Activated T-helper 17 cell treated with anti-CD3 and anti-CD28 coated beads, Interleukin-2, amount 50 U/mL, for 72 hours (primary cell): Measurements from ENCODE around the gene AGBL1. TPM values are rescaled to one million over a fixed set of nuclear protein-coding genes. Genes with fewer than 3 reads are reported as not detected.

ENCODE experiments used
- ATAC-seq: fragments of 150-1000 bp; cut with Tn5 transposase; replicated peaks from 2 replicates; pipeline ENCODE4 v1.10.0; 2021; ENCODE audit warnings: mild to moderate bottlenecking, moderate library complexity
- H3K27ac Mint-ChIP-seq: one replicate; pipeline ENCODE4 v1.8.0; 2022; ENCODE audit warnings: mixed read lengths
- H3K27me3 Mint-ChIP-seq: one replicate; pipeline ENCODE4 v1.8.0; 2022; ENCODE audit warnings: mixed read lengths
- H3K36me3 Mint-ChIP-seq: one replicate; pipeline ENCODE4 v1.8.0; 2022; ENCODE audit warnings: low read depth, mild to moderate bottlenecking, mixed read lengths
- H3K4me1 Mint-ChIP-seq: one replicate; pipeline ENCODE4 v1.8.0; 2022; ENCODE audit warnings: mixed read lengths
- H3K4me3 Mint-ChIP-seq: one replicate; pipeline ENCODE4 v1.8.0; 2022; ENCODE audit warnings: mild to moderate bottlenecking, mixed read lengths
- H3K9me3 Mint-ChIP-seq: one replicate; pipeline ENCODE4 v1.8.0; 2022; ENCODE audit warnings: mixed read lengths
- total RNA-seq, 2 donors: library from RNA; stranded (reverse); gene quantifications; one replicate each; pipeline ENCODE4 v1.2.3, GENCODE V29; 2022

The AGBL1 gene
- total RNA-seq, 2 donors from 2014 or later, result 0.19 TPM; not detected in 1

- no peak overlapping the region for H3K4me3 Mint-ChIP-seq
- no peaks in the 10 kb centered on the region for H3K9me3 Mint-ChIP-seq
- ATAC-seq, result peak; percentile 85
- H3K27ac Mint-ChIP-seq, result no peak overlapping the region
- H3K4me1 Mint-ChIP-seq, result no peaks in the 10 kb centered on the region
- no peaks in the 10 kb centered on the region for H3K36me3 Mint-ChIP-seq
- H3K27me3 Mint-ChIP-seq, result no peaks in the 10 kb centered on the region
These were observed 610.9 kb downstream of the AGBL1 start for GRCh38 chr15:86690566-86690965.

GRCh38 chr15:86691091-86691663, 611.5 kb downstream of the AGBL1 start:
- H3K9me3 Mint-ChIP-seq, result peaks cover 2% of the 10 kb centered on the region
- no peaks in the 10 kb centered on the region for H3K4me1 Mint-ChIP-seq
- no peak overlapping the region for H3K27ac Mint-ChIP-seq
- no peaks in the 10 kb centered on the region for H3K36me3 Mint-ChIP-seq
- no peaks in the 10 kb centered on the region for H3K27me3 Mint-ChIP-seq
- no peak overlapping the region for H3K4me3 Mint-ChIP-seq
- ATAC-seq, result no peak

DNA sequence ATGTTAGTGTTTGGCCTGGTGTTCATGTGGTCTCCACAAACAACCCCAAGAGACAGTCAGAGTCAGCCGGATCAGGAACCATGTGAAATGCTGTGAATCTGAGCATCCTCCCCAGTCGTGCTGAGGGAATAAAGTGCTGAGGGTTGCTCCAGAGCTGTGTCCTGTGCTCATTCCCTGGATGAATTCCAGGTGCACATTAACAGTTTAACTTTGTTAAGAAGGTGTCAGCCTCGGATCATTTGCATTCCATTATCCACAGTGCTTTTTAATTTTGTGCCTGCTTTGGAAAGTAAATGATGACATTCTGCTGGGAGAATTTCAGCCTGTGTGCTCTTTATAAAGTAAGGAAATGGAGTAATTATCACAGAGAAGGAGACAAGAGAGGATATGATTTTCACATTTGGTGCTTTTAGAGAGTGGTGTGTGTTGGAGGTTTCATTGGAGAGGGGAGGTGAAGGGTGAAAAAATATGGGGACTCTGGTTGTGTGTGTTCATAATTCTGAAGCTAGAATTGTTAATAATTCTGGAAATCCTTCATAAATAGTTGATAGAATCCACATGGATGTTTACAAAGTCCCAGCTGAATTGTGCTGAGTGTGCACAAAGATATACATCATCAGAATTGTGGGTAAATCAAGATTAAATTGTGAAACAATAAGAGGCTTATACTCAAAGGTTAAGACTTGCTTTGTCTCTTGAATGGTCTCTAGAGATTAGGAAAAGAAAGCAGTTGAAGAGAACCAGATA, 621.4 kb downstream of the AGBL1 start:
- Mint-ChIP-seq H3K9me3 (peaks cover 9% of the 10 kb centered on the region), H3K36me3 (no peaks in the 10 kb centered on the region), H3K27me3 (peaks cover 19% of the 10 kb centered on the region), H3K4me1 (no peaks in the 10 kb centered on the region), H3K27ac (no peak overlapping the region), H3K4me3 (no peak overlapping the region)
- no peak for ATAC-seq

DNA sequence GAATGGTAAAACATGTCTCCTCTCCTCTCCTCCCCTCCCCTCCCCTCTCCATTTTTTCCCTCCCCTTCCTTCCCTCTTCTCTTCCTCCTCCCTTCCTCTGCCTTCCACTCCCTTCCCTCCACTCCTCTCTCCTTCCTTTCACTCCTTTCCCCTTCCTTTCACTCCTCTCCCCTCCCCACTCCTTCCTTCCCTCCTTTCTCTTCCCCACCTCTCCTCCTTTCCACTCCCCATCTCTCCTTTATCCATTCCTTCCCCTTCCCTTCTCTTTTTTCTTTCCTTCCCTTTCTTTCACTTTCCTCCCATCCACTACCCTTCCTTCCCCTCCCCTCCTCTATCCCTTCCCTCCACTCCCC, 621.9 kb downstream of the AGBL1 start:
- Mint-ChIP-seq H3K4me1 (no peaks in the 10 kb centered on the region), H3K27ac (no peak overlapping the region), H3K36me3 (no peaks in the 10 kb centered on the region), H3K4me3 (no peak overlapping the region), H3K9me3 (peaks cover 5% of the 10 kb centered on the region), H3K27me3 (peaks cover 19% of the 10 kb centered on the region)
- no peak for ATAC-seq

GRCh38 chr15:86706813-86707212, 627.1 kb downstream of the AGBL1 start:
- Mint-ChIP-seq H3K4me3 (no peak overlapping the region), H3K4me1 (no peaks in the 10 kb centered on the region), H3K9me3 (no peaks in the 10 kb centered on the region), H3K27me3 (peaks cover 17% of the 10 kb centered on the region), H3K27ac (no peak overlapping the region), H3K36me3 (no peaks in the 10 kb centered on the region)
- ATAC-seq, result no peak

GRCh38 chr15:86711476-86711875, 631.8 kb downstream of the AGBL1 start:
- H3K9me3 Mint-ChIP-seq, result no peaks in the 10 kb centered on the region
- H3K27me3 Mint-ChIP-seq, result peaks cover 4% of the 10 kb centered on the region
- H3K36me3 Mint-ChIP-seq, result no peaks in the 10 kb centered on the region
- no peaks in the 10 kb centered on the region for H3K4me1 Mint-ChIP-seq
- no peak overlapping the region for H3K27ac Mint-ChIP-seq
- no peak overlapping the region for H3K4me3 Mint-ChIP-seq
- ATAC-seq, result no peak

DNA sequence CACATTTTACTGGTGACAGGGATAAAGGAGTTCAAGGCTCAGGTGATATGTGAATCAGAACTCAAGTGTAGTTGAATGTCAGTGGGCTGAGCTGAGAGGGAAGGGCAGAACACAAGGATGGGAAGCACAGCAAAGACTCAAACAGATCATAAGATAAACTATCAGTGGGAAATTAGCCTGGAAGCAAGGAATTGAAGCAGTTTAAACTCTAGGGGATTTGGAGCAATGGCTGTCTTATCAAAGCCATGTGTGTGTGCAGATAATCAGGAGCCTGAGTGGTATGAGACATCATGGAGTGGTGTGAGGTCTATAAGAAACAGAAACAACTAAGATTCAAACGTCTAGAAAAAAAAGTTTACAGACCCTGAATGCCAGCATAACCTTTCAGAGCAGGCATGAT, 634.6 kb downstream of the AGBL1 start:
- Mint-ChIP-seq H3K27ac (no peak overlapping the region), H3K36me3 (no peaks in the 10 kb centered on the region), H3K9me3 (no peaks in the 10 kb centered on the region), H3K4me3 (no peak overlapping the region), H3K4me1 (no peaks in the 10 kb centered on the region), H3K27me3 (peaks cover 4% of the 10 kb centered on the region)
- no peak for ATAC-seq

GRCh38 chr15:86725628-86726027, 646.0 kb downstream of the AGBL1 start:
- no peak overlapping the region for H3K27ac Mint-ChIP-seq
- H3K36me3 Mint-ChIP-seq, result no peaks in the 10 kb centered on the region
- no peak for ATAC-seq
- no peaks in the 10 kb centered on the region for H3K27me3 Mint-ChIP-seq
- no peaks in the 10 kb centered on the region for H3K4me1 Mint-ChIP-seq
- no peak overlapping the region for H3K4me3 Mint-ChIP-seq
- no peaks in the 10 kb centered on the region for H3K9me3 Mint-ChIP-seq

GRCh38 chr15:86735247-86736040, 655.8 kb downstream of the AGBL1 start:
- Mint-ChIP-seq H3K9me3 (peaks cover 4% of the 10 kb centered on the region), H3K36me3 (no peaks in the 10 kb centered on the region), H3K27ac (no peak overlapping the region), H3K4me3 (no peak overlapping the region), H3K27me3 (no peaks in the 10 kb centered on the region), H3K4me1 (peaks cover 4% of the 10 kb centered on the region)
- ATAC-seq, result no peak

- Mint-ChIP-seq H3K27me3 (no peaks in the 10 kb centered on the region), H3K27ac (no peak overlapping the region), H3K4me3 (no peak overlapping the region), H3K4me1 (peaks cover 6% of the 10 kb centered on the region), H3K36me3 (no peaks in the 10 kb centered on the region), H3K9me3 (peaks cover 4% of the 10 kb centered on the region)
- no peak for ATAC-seq
These were observed 662.2 kb downstream of the AGBL1 start for GRCh38 chr15:86741917-86742316.

DNA sequence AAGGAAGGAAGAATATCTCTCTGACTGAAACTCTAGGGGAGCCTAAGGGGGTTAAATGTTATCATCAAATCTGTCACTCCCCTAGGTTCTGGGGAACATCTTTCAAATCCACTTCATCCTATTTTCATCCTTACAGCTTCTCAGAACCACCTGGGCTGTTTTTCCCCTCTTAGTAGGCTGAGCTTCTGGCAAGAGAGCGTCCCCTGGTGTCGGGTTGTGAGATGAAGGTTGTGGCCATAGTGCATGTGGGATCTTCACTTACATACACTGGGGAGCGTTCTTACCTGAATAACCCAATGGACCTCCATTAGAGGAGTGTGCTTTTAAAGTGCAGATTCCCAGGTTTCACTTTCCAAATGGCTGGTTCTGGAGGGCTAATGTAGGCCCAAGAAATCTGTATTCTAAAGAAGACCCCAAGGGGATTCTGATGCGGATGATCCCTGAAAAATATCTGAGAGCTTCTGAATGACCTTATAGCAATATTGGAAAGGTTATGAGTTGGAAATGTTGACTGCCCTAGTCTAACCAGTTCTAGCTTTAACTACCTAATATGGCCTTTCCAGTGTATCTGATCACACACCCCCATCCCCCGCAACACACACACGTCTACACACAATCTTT, 663.7 kb downstream of the AGBL1 start:
- Mint-ChIP-seq H3K4me3 (no peak overlapping the region), H3K27me3 (no peaks in the 10 kb centered on the region), H3K27ac (no peak overlapping the region), H3K36me3 (no peaks in the 10 kb centered on the region), H3K9me3 (peaks cover 3% of the 10 kb centered on the region), H3K4me1 (peaks cover 5% of the 10 kb centered on the region)
- peak; percentile 67 for ATAC-seq

DNA sequence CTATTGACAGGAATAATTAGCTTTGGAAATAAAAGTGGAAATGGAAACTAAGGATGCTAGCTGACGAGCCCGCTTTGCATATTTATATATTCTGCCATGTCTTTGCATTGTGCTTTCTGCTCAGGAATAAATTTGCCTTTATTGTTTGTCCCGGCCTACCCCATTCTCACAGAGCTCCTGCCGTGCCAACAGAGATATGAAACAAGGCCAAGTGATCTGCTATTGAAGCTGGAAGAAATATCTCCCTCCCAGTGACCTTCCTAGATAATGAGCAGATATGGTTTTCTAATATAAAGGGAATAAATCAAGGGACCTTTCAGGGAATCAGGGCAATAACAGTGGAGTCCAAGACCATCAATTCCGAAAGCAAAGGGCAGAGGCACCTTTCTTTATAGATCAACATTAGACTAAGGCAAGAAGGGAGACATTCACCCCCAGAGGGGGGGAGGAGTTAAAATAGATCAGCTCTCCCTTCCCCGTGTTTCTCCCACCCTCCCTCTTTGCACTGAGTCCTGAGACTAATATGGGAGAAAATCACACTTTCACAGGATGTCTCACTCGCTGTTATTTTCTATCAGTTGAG, 664.6 kb downstream of the AGBL1 start:
- Mint-ChIP-seq H3K9me3 (no peaks in the 10 kb centered on the region), H3K27me3 (no peaks in the 10 kb centered on the region), H3K4me1 (peaks cover 5% of the 10 kb centered on the region), H3K4me3 (no peak overlapping the region), H3K27ac (no peak overlapping the region), H3K36me3 (no peaks in the 10 kb centered on the region)
- ATAC-seq, result no peak

- Mint-ChIP-seq H3K27me3 (peaks cover 12% of the 10 kb centered on the region), H3K9me3 (no peaks in the 10 kb centered on the region), H3K27ac (no peak overlapping the region), H3K4me3 (no peak overlapping the region), H3K36me3 (no peaks in the 10 kb centered on the region), H3K4me1 (no peaks in the 10 kb centered on the region)
- ATAC-seq, result no peak
These were observed 671.4 kb downstream of the AGBL1 start for GRCh38 chr15:86751116-86751515.

- no peaks in the 10 kb centered on the region for H3K36me3 Mint-ChIP-seq
These were observed 675.2 kb downstream of the AGBL1 start for GRCh38 chr15:86754846-86755245.

More at GRCh38 chr15:86754846-86755245, 675.2 kb downstream of the AGBL1 start:
- no peak overlapping the region for H3K27ac Mint-ChIP-seq
- no peak for ATAC-seq
- no peaks in the 10 kb centered on the region for H3K9me3 Mint-ChIP-seq
- no peak overlapping the region for H3K4me3 Mint-ChIP-seq
- H3K27me3 Mint-ChIP-seq, result peaks cover 23% of the 10 kb centered on the region
- no peaks in the 10 kb centered on the region for H3K4me1 Mint-ChIP-seq
